Panc1 (cell line): Measurements from ENCODE around the gene APMAP. TPM values are rescaled to one million over a fixed set of nuclear protein-coding genes. Genes with fewer than 3 reads are reported as not detected.
A peak's percentile ranks its signal among the peaks of the same experiment; 100 is the strongest.

Experiments used
- ATAC-seq: fragments of 200-7000 bp; cut with Tn5 transposase; 2 replicates; pipeline ENCODE4 v1.9.1; 2020; ENCODE audit warnings: mild to moderate bottlenecking, moderate library complexity
- BruUV-seq: library from RNA; stranded (reverse); fragments of 400-500 nt; replicated peaks from 2 replicates; lab custom pipeline; 2021; lab: Mats Ljungman, UMichigan
- CTCF ChIA-PET: fragments of 300-600 bp; sonication (Branson Sonifier 250); formaldehyde crosslinking; loops from one replicate; lab custom pipeline; 2022; ENCODE audit warnings: antibody characterized with exemption; lab: Charles Lee
- POLR2A ChIA-PET: fragments of 300-600 bp; sonication (Branson Sonifier 250); formaldehyde crosslinking; loops from one replicate; lab custom pipeline; 2022; ENCODE audit warnings: antibody characterized with exemption; lab: Charles Lee
- DNase-seq: peaks from one replicate; pipeline ENCODE4 v3.0.0-alpha.2; 2010; ENCODE audit warnings: low read depth, low spot score
- H3K27ac ChIP-seq: 2 replicates; pipeline ENCODE4 v1.5.1; 2011; ENCODE audit warnings: mild to moderate bottlenecking, low read length, inconsistent platforms
- H3K27me3 ChIP-seq: fragments of 200-500 bp; sonication (Bioruptor generic); 2 replicates; pipeline ENCODE4 v1.6.0; 2014; ENCODE audit warnings: low read length, inconsistent platforms; ENCODE audit not compliant: control insufficient read depth, insufficient read depth
- H3K36me3 ChIP-seq: fragments of 200-500 bp; sonication (Bioruptor generic); 2 replicates; pipeline ENCODE4 v1.5.1; 2014; ENCODE audit warnings: inconsistent platforms, mild to moderate bottlenecking, low read length, moderate library complexity; ENCODE audit not compliant: control insufficient read depth, insufficient read depth
- H3K4me1 ChIP-seq: 2 replicates; pipeline ENCODE4 v1.5.1; 2011; ENCODE audit warnings: inconsistent platforms, mild to moderate bottlenecking, low read length, moderate library complexity; ENCODE audit not compliant: control insufficient read depth, insufficient read depth
- H3K4me3 ChIP-seq, 2 experiments: 2 replicates each; pipeline ENCODE4 v1.5.1; 2011 to 2012; ENCODE audit warnings: low read depth in 2 of 2, low read length in 2 of 2, mild to moderate bottlenecking in 2 of 2, inconsistent platforms in 1 of 2, moderate library complexity in 1 of 2
- H3K9me3 ChIP-seq: fragments of 200-500 bp; sonication (Bioruptor generic); 2 replicates; pipeline ENCODE4 v1.5.1; 2014; ENCODE audit warnings: low read depth, mild to moderate bottlenecking, inconsistent platforms, low read length, moderate library complexity; ENCODE audit not compliant: control insufficient read depth, insufficient read depth
- POLR2AphosphoS5 ChIP-seq: IDR thresholded peaks from 2 replicates; pipeline ENCODE4 v1.6.1; 2012; ENCODE audit warnings: mild to moderate bottlenecking, low read depth, low read length, moderate library complexity
- SIN3A ChIP-seq: IDR thresholded peaks from 2 replicates; pipeline ENCODE4 v1.6.1; 2012; ENCODE audit warnings: low read depth, mild to moderate bottlenecking, low read length, moderate library complexity, borderline replicate concordance; ENCODE audit not compliant: insufficient read depth
- TCF7L2 ChIP-seq: IDR thresholded peaks from 2 replicates; pipeline ENCODE4 v1.6.1; 2011; ENCODE audit warnings: mild to moderate bottlenecking, low read depth, low read length, inconsistent platforms
- in situ Hi-C: cut with HindIII; loops from 2 replicates; pipeline ENCODE4 v1.10.0; 2016; ENCODE audit warnings: low sequenced_read_pairs, low pct_unique_long_range_greater_than_20kb
- intact Hi-C: fragments of 100-400 bp; cut with micrococcal nuclease; formaldehyde crosslinking; loops from one replicate; pipeline ENCODE4 v1.10.0; 2022; ENCODE audit not compliant: unreplicated experiment
- total RNA-seq: library from RNA; stranded (reverse); gene quantifications from one replicate; pipeline ENCODE4 v1.2.1, GENCODE V29; 2021; ENCODE audit not compliant: unreplicated experiment
- TF ChIP-seq, protein P1 (sequence below): fragments of 450-650 bp; IDR thresholded peaks from 2 replicates; pipeline ENCODE4 v1.5.1; 2017; ENCODE audit warnings: mild to moderate bottlenecking
- TF ChIP-seq, protein P2 (sequence below), 2 experiments: IDR thresholded peaks; 2 replicates each; pipeline ENCODE4 v1.6.1; 2011 to 2012; ENCODE audit warnings: low read depth in 2 of 2, control low read depth in 1 of 2, low read length in 1 of 2, mild to moderate bottlenecking in 1 of 2, moderate library complexity in 1 of 2; ENCODE audit not compliant: insufficient read depth in 1 of 2

APMAP gene
- total RNA-seq, 1 experiment from 2014 or later: 165 TPM

DNA sequence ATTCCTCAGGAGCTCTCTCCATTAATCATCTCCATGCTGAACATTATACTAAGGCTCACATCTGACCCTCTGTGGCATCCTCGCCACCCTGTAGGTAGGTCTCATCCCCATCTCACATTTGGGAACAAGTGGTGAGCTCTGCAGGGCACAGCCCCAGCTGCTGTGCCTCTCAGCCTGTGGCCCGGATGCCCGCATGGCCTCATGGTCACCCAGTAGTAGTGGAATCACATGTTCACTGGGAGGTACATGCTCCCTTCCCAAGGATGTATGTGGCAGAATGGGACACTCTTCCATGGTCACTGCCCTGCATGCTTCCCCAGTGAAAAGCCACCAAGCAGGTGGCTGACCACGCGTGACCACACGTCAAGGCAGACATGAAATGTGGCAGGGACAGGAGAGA, 26.3 kb upstream of the APMAP start:
- Histone ChIP-seq H3K4me3 (no peak overlapping the region), H3K27me3 (no peaks in the 10 kb centered on the region), H3K36me3 (no peaks in the 10 kb centered on the region), H3K9me3 (no peaks in the 10 kb centered on the region), H3K4me1 (no peaks in the 10 kb centered on the region; the same call in 1 of the 2 replicates), H3K27ac (no peak overlapping the region)
- in situ Hi-C loops (no loop called here), intact Hi-C loops (no loop called here)
- CTCF ChIA-PET: no interaction called here
- ATAC-seq: peak; percentile 35; the same call in 1 of the 2 replicates
- TF ChIP-seq TCF7L2 (no peak), POLR2AphosphoS5 (no peak), SIN3A (no peak)
- TF ChIP-seq, protein P1, sequence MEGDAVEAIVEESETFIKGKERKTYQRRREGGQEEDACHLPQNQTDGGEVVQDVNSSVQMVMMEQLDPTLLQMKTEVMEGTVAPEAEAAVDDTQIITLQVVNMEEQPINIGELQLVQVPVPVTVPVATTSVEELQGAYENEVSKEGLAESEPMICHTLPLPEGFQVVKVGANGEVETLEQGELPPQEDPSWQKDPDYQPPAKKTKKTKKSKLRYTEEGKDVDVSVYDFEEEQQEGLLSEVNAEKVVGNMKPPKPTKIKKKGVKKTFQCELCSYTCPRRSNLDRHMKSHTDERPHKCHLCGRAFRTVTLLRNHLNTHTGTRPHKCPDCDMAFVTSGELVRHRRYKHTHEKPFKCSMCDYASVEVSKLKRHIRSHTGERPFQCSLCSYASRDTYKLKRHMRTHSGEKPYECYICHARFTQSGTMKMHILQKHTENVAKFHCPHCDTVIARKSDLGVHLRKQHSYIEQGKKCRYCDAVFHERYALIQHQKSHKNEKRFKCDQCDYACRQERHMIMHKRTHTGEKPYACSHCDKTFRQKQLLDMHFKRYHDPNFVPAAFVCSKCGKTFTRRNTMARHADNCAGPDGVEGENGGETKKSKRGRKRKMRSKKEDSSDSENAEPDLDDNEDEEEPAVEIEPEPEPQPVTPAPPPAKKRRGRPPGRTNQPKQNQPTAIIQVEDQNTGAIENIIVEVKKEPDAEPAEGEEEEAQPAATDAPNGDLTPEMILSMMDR: no peak
- TF ChIP-seq, protein P2, sequence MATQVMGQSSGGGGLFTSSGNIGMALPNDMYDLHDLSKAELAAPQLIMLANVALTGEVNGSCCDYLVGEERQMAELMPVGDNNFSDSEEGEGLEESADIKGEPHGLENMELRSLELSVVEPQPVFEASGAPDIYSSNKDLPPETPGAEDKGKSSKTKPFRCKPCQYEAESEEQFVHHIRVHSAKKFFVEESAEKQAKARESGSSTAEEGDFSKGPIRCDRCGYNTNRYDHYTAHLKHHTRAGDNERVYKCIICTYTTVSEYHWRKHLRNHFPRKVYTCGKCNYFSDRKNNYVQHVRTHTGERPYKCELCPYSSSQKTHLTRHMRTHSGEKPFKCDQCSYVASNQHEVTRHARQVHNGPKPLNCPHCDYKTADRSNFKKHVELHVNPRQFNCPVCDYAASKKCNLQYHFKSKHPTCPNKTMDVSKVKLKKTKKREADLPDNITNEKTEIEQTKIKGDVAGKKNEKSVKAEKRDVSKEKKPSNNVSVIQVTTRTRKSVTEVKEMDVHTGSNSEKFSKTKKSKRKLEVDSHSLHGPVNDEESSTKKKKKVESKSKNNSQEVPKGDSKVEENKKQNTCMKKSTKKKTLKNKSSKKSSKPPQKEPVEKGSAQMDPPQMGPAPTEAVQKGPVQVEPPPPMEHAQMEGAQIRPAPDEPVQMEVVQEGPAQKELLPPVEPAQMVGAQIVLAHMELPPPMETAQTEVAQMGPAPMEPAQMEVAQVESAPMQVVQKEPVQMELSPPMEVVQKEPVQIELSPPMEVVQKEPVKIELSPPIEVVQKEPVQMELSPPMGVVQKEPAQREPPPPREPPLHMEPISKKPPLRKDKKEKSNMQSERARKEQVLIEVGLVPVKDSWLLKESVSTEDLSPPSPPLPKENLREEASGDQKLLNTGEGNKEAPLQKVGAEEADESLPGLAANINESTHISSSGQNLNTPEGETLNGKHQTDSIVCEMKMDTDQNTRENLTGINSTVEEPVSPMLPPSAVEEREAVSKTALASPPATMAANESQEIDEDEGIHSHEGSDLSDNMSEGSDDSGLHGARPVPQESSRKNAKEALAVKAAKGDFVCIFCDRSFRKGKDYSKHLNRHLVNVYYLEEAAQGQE (IDR thresholded peaks at IDR 0.05; ENCODE audit: insufficient read depth in 1 of 2, low read depth in 2 of 2, low read length in 1 of 2): no peak
- no TSS peak for BruUV-seq
- POLR2A ChIA-PET: no interaction called here
- no peak for DNase-seq

DNA sequence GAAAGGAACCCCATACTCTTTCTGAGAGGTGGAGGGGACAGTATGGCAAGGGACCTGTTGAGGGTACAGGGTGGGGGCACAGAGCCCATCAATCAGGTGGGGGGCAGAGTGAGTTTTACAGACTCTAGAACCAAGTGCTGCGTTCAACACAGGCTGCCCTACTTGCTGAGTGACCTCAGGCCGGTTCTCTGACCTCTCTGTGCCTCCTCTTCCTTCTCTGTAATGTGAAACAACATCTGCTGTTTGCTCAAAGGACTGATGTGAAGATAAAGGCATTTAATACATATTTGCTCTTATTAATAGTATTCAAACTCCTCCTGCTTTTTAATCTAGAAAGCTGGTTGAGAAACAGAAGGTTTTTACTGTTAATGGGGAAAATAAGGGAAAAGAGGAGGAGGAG, 25.9 kb upstream of the APMAP start:
- H3K27ac ChIP-seq: no peak overlapping the region
- no peaks in the 10 kb centered on the region; the same call in 1 of the 2 replicates for H3K4me1 ChIP-seq
- no TSS peak for BruUV-seq
- intact Hi-C loops: no loop called here
- CTCF ChIA-PET: no interaction called here
- in situ Hi-C loops: no loop called here
- H3K36me3 ChIP-seq: no peaks in the 10 kb centered on the region
- POLR2A ChIA-PET: no interaction called here
- no peaks in the 10 kb centered on the region for H3K27me3 ChIP-seq
- no peak overlapping the region for H3K4me3 ChIP-seq
- TF ChIP-seq TCF7L2 (no peak), SIN3A (no peak), POLR2AphosphoS5 (no peak)
- TF ChIP-seq, protein P1: no peak
- TF ChIP-seq, protein P2 (IDR thresholded peaks at IDR 0.05; ENCODE audit: insufficient read depth in 1 of 2, low read depth in 2 of 2, low read length in 1 of 2): no peak
- H3K9me3 ChIP-seq: no peaks in the 10 kb centered on the region
- DNase-seq: no peak
- ATAC-seq: no peak
